Astrocyte of the spinal cord (primary cell): ENCODE measurements around the gene HOXA6.

ENCODE experiments used
- DNase-seq: peaks from one replicate; pipeline ENCODE4 v3.0.0; 2011; ENCODE audit warnings: low read depth, low spot score
- H3K4me3 ChIP-seq: 2 replicates; pipeline ENCODE4 v1.5.1; 2011; ENCODE audit warnings: low read depth, mild to moderate bottlenecking, low read length, moderate library complexity
- CTCF ChIP-seq: IDR thresholded peaks from 2 replicates; pipeline ENCODE4 v1.5.1; 2012; ENCODE audit warnings: low read depth, mild to moderate bottlenecking, low read length, inconsistent platforms
- in situ Hi-C: cut with HindIII; loops from 2 replicates; pipeline ENCODE4 v1.10.0; 2017; ENCODE audit warnings: low sequenced_read_pairs

Gene HOXA6

GRCh38 chr7:27172315-27172774 lies 24.8 kb upstream of the HOXA6 start:
- H3K4me3 ChIP-seq: peak overlapping the region; percentile 23
- in situ Hi-C loops: loop anchor here (25.0 kb wide), 1 partner anchor 785 kb away; no protein-coding TSS in a partner anchor
- no peak for DNase-seq
- TF ChIP-seq CTCF: no peak

GRCh38 chr7:27171637-27172314 lies 24.2 kb upstream of the HOXA6 start:
- peak overlapping the region; percentile 17 for H3K4me3 ChIP-seq
- no peak for DNase-seq

GRCh38 chr7:27171325-27171636 lies 23.7 kb upstream of the HOXA6 start:
- TF ChIP-seq CTCF: no peak
- in situ Hi-C loops: loop anchor here (25.0 kb wide), 1 partner anchor 784 kb away; no protein-coding TSS in a partner anchor
- no peak for DNase-seq
- H3K4me3 ChIP-seq: peak overlapping the region; percentile 17

More at GRCh38 chr7:27171637-27172314, 24.2 kb upstream of the HOXA6 start:
- in situ Hi-C loops: loop anchor here (25.0 kb wide), 1 partner anchor 784 kb away; no protein-coding TSS in a partner anchor
- TF ChIP-seq CTCF: no peak

- in situ Hi-C loops: loop anchor here (25.0 kb wide), 1 partner anchor 783 kb away; no protein-coding TSS in a partner anchor
- no peak for TF ChIP-seq CTCF
- no peak for DNase-seq
- H3K4me3 ChIP-seq: peak overlapping the region; percentile 22
Measured at GRCh38 chr7:27170426-27171324, 23.1 kb upstream of the HOXA6 start.

- no peak for TF ChIP-seq CTCF
- in situ Hi-C loops: loop anchor here (25.0 kb wide), 1 partner anchor 783 kb away; no protein-coding TSS in a partner anchor
- DNase-seq: no peak
- H3K4me3 ChIP-seq: peak overlapping the region; percentile 29
Measured at GRCh38 chr7:27169658-27170425, 22.3 kb upstream of the HOXA6 start.
